ENCODE measurements around the gene OXTR. TPM values are rescaled to one million over a fixed set of nuclear protein-coding genes. Genes with fewer than 3 reads are reported as not detected.
"Not testable (repeated sequence)": the region's sequence is repeated elsewhere in the genome, so short reads cannot be mapped to it uniquely, and the experiment has no call there.

OXTR gene
- total and polyA plus RNA-seq, 4 donors: 1.6 to 5.6 (median 4.1) TPM

DNA sequence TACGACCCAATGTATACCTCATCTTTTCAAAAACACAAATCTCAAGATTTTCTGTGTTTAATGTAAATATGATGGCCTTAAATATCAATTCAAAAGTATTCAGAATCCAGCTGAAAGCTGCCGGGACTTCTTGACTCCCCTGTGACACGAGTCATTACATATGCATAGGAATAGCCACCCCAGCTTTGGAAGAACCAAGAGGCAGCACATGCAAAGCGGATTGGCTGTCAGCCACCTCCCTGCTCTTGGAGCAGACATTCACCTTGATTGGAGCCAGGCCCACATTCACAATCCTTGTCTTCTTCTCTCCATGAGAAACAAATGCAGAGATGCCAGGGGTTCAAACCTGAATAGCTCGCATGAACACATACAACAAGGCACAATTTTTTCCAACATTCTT, 46.6 kb downstream of the OXTR start:
- no peaks in the 10 kb centered on the region for H3K4me1 ChIP-seq (ENCODE audit: control insufficient read depth, insufficient read depth, low read length)
- no peak overlapping the region for H3K27ac ChIP-seq (ENCODE audit: low read depth, low read length)
- WGBS (ENCODE audit: insufficient coverage): 65% methylated on average over 4 of the region's 5 CpGs
- no peaks in the 10 kb centered on the region for H3K9me3 ChIP-seq (ENCODE audit: control insufficient read depth, insufficient read depth, low read length)
- no peaks in the 10 kb centered on the region for H3K36me3 ChIP-seq (ENCODE audit: control insufficient read depth, insufficient read depth, low read length)
- H3K4me3 ChIP-seq (ENCODE audit: low read depth, low read length): no peak overlapping the region
- DNase-seq (ENCODE audit: low read depth in 4 of 6, low spot score in 6 of 6): no peak
- H3K27me3 ChIP-seq (ENCODE audit: control insufficient read depth, insufficient read depth, low read length): no peaks in the 10 kb centered on the region

GRCh38 chr3:8715757-8716156, 53.7 kb downstream of the OXTR start:
- not testable (repeated sequence) for H3K27ac ChIP-seq (ENCODE audit: low read depth, low read length); H3K4me3 ChIP-seq (ENCODE audit: low read depth, low read length); DNase-seq (ENCODE audit: low read depth in 4 of 6, low spot score in 6 of 6); H3K9me3 ChIP-seq (ENCODE audit: control insufficient read depth, insufficient read depth, low read length); H3K36me3 ChIP-seq (ENCODE audit: control insufficient read depth, insufficient read depth, low read length); H3K27me3 ChIP-seq (ENCODE audit: control insufficient read depth, insufficient read depth, low read length)
- H3K4me1 ChIP-seq (ENCODE audit: control insufficient read depth, insufficient read depth, low read length): peaks cover 18% of the 10 kb centered on the region
- 96% methylated on average over 5 of the region's 12 CpGs for WGBS (ENCODE audit: insufficient coverage)

- DNase-seq (ENCODE audit: low read depth in 4 of 6, low spot score in 6 of 6): no peak
- Histone ChIP-seq H3K27ac (ENCODE audit: low read depth, low read length) (no peak overlapping the region), H3K4me3 (ENCODE audit: low read depth, low read length) (no peak overlapping the region), H3K9me3 (ENCODE audit: control insufficient read depth, insufficient read depth, low read length) (no peaks in the 10 kb centered on the region), H3K4me1 (ENCODE audit: control insufficient read depth, insufficient read depth, low read length) (peaks cover 21% of the 10 kb centered on the region), H3K27me3 (ENCODE audit: control insufficient read depth, insufficient read depth, low read length) (no peaks in the 10 kb centered on the region), H3K36me3 (ENCODE audit: control insufficient read depth, insufficient read depth, low read length) (no peaks in the 10 kb centered on the region)
- WGBS (ENCODE audit: insufficient coverage): 71% methylated on average over 4 of the region's 14 CpGs
Observed at GRCh38 chr3:8713901-8714759, 55.3 kb downstream of the OXTR start.

GRCh38 chr3:8712908-8713255, 56.5 kb downstream of the OXTR start:
- 85% methylated on average over 2 of the region's 2 CpGs for WGBS (ENCODE audit: insufficient coverage)
- Histone ChIP-seq H3K27me3 (ENCODE audit: control insufficient read depth, insufficient read depth, low read length) (no peaks in the 10 kb centered on the region), H3K27ac (ENCODE audit: low read depth, low read length) (no peak overlapping the region), H3K4me3 (ENCODE audit: low read depth, low read length) (no peak overlapping the region), H3K4me1 (ENCODE audit: control insufficient read depth, insufficient read depth, low read length) (peaks cover 21% of the 10 kb centered on the region), H3K9me3 (ENCODE audit: control insufficient read depth, insufficient read depth, low read length) (no peaks in the 10 kb centered on the region), H3K36me3 (ENCODE audit: control insufficient read depth, insufficient read depth, low read length) (no peaks in the 10 kb centered on the region)
- peak in 2 of 6 donors; percentile 23 to 32 for DNase-seq (ENCODE audit: low read depth in 4 of 6, low spot score in 6 of 6)

DNA sequence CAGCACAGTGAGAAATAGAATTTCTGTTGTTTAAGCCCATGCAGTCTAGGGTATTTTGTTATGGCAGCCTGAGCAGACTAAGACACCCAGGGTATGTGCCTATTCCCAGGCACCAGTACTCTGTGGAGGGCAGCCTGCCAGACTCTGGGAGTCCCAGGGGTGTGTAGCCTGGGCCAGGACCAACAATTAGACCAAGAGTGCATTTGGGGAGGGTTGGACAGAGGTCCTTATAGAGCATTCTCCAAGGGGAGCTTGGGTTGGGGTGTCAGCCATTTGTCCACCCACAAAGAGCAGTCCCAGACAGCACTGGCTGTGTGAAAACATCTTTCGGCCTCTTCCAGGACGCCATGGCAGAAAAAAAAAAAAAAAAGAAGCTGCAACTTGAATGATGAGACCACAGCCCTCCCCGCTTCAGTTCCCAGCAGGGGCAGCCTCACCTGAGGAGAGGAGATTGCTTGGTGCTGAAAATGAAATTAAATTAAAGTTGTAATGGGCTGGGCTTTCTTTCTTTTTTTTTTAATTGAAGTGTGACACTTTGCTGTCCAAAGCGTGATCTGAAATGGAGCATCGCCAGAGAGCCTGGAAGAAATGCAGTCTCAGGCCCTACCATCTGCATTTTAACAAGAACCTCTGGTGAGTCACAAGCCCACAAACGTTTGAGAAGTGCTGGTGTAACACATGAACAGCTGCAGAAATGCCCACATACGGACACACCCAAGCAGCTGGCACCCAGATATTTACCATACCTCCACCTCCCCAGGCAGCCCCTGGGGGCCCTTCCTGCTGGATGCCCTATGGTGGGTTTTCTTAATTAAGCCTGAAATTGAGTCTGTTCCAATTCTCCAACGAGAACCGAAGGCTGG, 57.1 kb downstream of the OXTR start:
- Histone ChIP-seq H3K9me3 (ENCODE audit: control insufficient read depth, insufficient read depth, low read length) (no peaks in the 10 kb centered on the region), H3K36me3 (ENCODE audit: control insufficient read depth, insufficient read depth, low read length) (no peaks in the 10 kb centered on the region), H3K27ac (ENCODE audit: low read depth, low read length) (no peak overlapping the region), H3K4me1 (ENCODE audit: control insufficient read depth, insufficient read depth, low read length) (peaks cover 21% of the 10 kb centered on the region), H3K27me3 (ENCODE audit: control insufficient read depth, insufficient read depth, low read length) (no peaks in the 10 kb centered on the region), H3K4me3 (ENCODE audit: low read depth, low read length) (no peak overlapping the region)
- peak in 2 of 6 donors; percentile 14 to 50 for DNase-seq (ENCODE audit: low read depth in 4 of 6, low spot score in 6 of 6)
- 45% methylated on average over 3 of the region's 9 CpGs for WGBS (ENCODE audit: insufficient coverage)

- H3K27ac ChIP-seq (ENCODE audit: low read depth, low read length): no peak overlapping the region
- peak in 1 of 6 donors; percentile 71 for DNase-seq (ENCODE audit: low read depth in 4 of 6, low spot score in 6 of 6)
- WGBS (ENCODE audit: insufficient coverage): 77% methylated on average over 3 of the region's 8 CpGs
Observed at GRCh38 chr3:8709801-8710507, 59.5 kb downstream of the OXTR start.

DNA sequence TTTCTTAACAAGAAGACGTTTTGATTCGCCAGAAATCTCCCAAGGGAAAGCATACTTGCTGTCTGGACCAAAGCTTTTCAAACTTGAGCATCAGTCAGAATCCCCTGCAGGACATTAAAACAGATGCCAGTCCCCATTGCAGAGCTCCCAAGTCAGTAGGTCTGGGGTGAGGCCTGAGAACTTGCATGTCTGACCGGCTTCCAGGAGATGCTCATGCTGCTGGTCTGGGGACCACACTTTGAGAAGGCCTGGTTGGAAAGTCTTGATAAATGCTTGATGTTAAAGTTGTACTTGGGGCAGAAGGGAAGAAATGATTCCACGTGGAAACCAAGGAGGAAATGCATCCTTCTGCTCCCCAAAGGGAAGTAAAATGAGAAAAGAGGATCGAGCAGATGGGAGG, 60.1 kb downstream of the OXTR start:
- Histone ChIP-seq H3K4me1 (ENCODE audit: control insufficient read depth, insufficient read depth, low read length) (peaks cover 21% of the 10 kb centered on the region), H3K36me3 (ENCODE audit: control insufficient read depth, insufficient read depth, low read length) (no peaks in the 10 kb centered on the region), H3K4me3 (ENCODE audit: low read depth, low read length) (no peak overlapping the region), H3K9me3 (ENCODE audit: control insufficient read depth, insufficient read depth, low read length) (no peaks in the 10 kb centered on the region), H3K27me3 (ENCODE audit: control insufficient read depth, insufficient read depth, low read length) (no peaks in the 10 kb centered on the region), H3K27ac (ENCODE audit: low read depth, low read length) (no peak overlapping the region)
- WGBS (ENCODE audit: insufficient coverage): 90% methylated on average over 5 of the region's 5 CpGs
- no peak for DNase-seq (ENCODE audit: low read depth in 4 of 6, low spot score in 6 of 6)

More at GRCh38 chr3:8709801-8710507, 59.5 kb downstream of the OXTR start:
- Histone ChIP-seq H3K36me3 (ENCODE audit: control insufficient read depth, insufficient read depth, low read length) (no peaks in the 10 kb centered on the region), H3K9me3 (ENCODE audit: control insufficient read depth, insufficient read depth, low read length) (no peaks in the 10 kb centered on the region), H3K4me1 (ENCODE audit: control insufficient read depth, insufficient read depth, low read length) (peaks cover 21% of the 10 kb centered on the region), H3K27me3 (ENCODE audit: control insufficient read depth, insufficient read depth, low read length) (no peaks in the 10 kb centered on the region), H3K4me3 (ENCODE audit: low read depth, low read length) (no peak overlapping the region)

GRCh38 chr3:8705575-8705974, 63.8 kb downstream of the OXTR start:
- 50% methylated on average over 1 of the region's 3 CpGs for WGBS (ENCODE audit: insufficient coverage)
- no peak overlapping the region for H3K4me3 ChIP-seq (ENCODE audit: low read depth, low read length)
- no peak overlapping the region for H3K27ac ChIP-seq (ENCODE audit: low read depth, low read length)
- no peak for DNase-seq (ENCODE audit: low read depth in 4 of 6, low spot score in 6 of 6)
- peaks cover 3% of the 10 kb centered on the region for H3K4me1 ChIP-seq (ENCODE audit: control insufficient read depth, insufficient read depth, low read length)
- no peaks in the 10 kb centered on the region for H3K9me3 ChIP-seq (ENCODE audit: control insufficient read depth, insufficient read depth, low read length)
- no peaks in the 10 kb centered on the region for H3K27me3 ChIP-seq (ENCODE audit: control insufficient read depth, insufficient read depth, low read length)
- no peaks in the 10 kb centered on the region for H3K36me3 ChIP-seq (ENCODE audit: control insufficient read depth, insufficient read depth, low read length)

DNA sequence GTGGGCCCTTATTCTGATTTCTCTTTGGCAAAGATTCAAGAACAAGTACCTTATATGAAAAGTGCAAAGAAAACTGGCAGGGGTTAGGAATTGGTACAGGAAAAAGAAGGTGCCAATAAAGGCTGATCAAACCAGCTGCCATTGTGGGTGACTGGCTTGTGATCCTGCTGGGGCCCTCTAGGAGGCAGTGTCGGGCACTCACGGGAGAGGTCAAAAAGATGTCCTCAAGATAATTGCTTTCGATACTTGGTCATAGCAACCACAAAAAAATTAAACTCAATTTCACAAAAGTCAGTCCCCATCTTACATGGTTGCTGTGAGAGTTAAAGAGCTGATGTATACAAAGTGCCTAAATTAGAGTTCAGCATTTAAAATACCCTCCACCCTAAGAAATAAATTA, 66.9 kb downstream of the OXTR start:
- H3K36me3 ChIP-seq (ENCODE audit: control insufficient read depth, insufficient read depth, low read length): no peaks in the 10 kb centered on the region
- peaks cover 5% of the 10 kb centered on the region for H3K9me3 ChIP-seq (ENCODE audit: control insufficient read depth, insufficient read depth, low read length)
- H3K27ac ChIP-seq (ENCODE audit: low read depth, low read length): no peak overlapping the region
- no peak overlapping the region for H3K4me3 ChIP-seq (ENCODE audit: low read depth, low read length)
- no peak for DNase-seq (ENCODE audit: low read depth in 4 of 6, low spot score in 6 of 6)
- no CpG with 5 or more reads among the region's 3 CpGs for WGBS (ENCODE audit: insufficient coverage)
- H3K4me1 ChIP-seq (ENCODE audit: control insufficient read depth, insufficient read depth, low read length): no peaks in the 10 kb centered on the region
- H3K27me3 ChIP-seq (ENCODE audit: control insufficient read depth, insufficient read depth, low read length): no peaks in the 10 kb centered on the region

All from spinal cord (tissue), 10 donors.